Neural cell (in vitro differentiated cells): ENCODE measurements around the gene KCNK6.

Experiments used
- CTCF ChIP-seq: fragments of 450-650 bp; IDR thresholded peaks from 2 replicates; pipeline ENCODE4 v1.5.1; 2014; ENCODE audit warnings: antibody characterized with exemption, mild to moderate bottlenecking, moderate library complexity; ENCODE audit not compliant: poor library complexity, severe bottlenecking
- EZH2 ChIP-seq: fragments of 200-600, 300-800 bp; shearing (Covaris generic), sonication (generic); IDR thresholded peaks from 2 replicates; pipeline ENCODE4 v1.6.1; 2014; ENCODE audit warnings: antibody characterized with exemption, low read length, borderline replicate concordance, mild to moderate bottlenecking; ENCODE audit not compliant: insufficient read depth, poor library complexity, severe bottlenecking
- POLR2AphosphoS5 ChIP-seq: IDR thresholded peaks from 2 replicates; pipeline ENCODE4 v1.6.1; 2012
- RAD21 ChIP-seq: fragments of 450-650 bp; conservative IDR thresholded peaks from 2 replicates; pipeline ENCODE4 v1.6.1; 2014; ENCODE audit warnings: antibody characterized with exemption, mild to moderate bottlenecking, moderate library complexity
- SMC3 ChIP-seq: fragments of 450-650 bp; conservative IDR thresholded peaks from 2 replicates; pipeline ENCODE4 v1.6.1; 2014; ENCODE audit warnings: antibody characterized with exemption, mild to moderate bottlenecking, moderate library complexity; ENCODE audit not compliant: poor library complexity
- TAF1 ChIP-seq: IDR thresholded peaks from 2 replicates; pipeline ENCODE4 v1.6.1; 2012; ENCODE audit warnings: low read depth

DNA sequence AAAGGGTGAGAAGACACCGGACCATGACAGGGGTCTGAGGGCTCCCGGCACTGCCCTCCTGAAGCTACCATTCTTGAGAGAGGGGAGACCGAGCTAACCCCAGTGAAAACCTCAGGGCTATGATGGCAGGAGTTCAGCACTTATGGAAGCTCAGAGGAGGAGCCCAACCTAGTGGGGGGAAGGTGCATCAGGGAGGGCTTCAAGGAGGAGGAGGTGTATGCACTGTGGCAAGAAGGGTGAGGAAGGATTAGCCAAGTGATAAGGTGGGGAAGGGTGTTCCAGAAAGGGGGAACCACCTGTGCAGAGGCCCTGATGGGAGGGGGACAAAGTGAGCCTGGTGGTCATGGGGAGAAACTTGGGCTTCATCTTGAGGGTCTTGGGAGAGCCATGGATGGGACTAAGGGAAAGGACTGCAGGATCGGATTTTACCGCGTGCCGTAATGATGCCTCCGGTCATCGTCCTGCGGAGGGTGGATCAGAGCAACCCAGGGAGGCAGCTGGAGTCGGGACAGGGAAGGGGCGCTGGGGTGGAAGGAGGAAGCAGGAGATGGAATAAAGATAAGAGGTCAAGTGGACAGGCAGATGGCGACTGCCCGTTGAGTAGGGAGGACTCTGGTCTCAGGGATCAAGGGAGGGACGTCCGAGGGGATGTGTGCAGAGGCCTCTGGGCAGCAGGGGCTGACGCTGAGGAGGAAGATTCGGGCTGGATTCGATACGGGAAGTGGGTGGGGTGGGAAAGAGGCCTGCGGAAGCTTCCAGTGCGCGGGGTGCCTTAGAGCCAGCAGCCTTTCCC lies 41.4 kb downstream of the KCNK6 start:
- TF ChIP-seq CTCF (no peak), SMC3 (no peak), POLR2AphosphoS5 (no peak), TAF1 (no peak), EZH2 (no peak), RAD21 (no peak)
